GM18861 (cell line): Measurements from ENCODE around the gene ZNF415.

Experiments
- ATAC-seq: cut with Tn5 transposase; IDR thresholded peaks from one replicate; pipeline ENCODE4 v1.9.1; 2021; ENCODE audit not compliant: unreplicated experiment

The ZNF415 gene

DNA sequence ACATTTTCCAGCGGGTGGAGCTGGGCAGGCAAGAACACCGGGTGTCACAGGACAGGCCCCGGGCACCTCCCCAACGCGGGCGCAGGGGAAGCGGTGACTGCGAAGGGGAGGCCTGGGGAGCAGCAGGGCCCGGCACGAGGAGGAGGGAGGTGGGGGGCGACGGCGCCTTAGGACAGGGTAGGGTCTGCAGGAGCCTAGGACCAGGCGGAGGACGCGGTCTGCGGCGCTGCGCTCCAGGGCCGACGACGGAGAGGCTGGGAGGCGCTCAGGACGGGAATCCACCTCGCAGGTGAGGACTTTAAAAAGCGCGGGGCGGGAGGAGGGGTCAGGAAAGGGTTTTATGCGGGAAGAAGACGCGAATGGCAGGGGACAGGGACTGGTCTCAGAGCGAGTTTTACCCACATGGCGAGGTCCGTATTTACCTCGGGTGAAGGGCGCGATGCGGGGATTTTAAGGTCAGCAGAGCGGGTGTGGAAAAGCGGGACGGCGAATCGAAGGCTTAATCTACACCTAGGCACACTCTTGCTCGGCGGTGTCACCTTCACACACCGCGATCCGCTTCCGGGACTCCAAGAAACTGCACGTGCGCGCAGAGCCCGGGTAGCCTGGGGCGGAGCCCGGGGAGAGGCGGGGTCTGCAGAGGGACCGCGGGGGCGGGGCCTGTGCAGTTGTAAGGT is 74.7 kb downstream of the ZNF415 start:
- ATAC-seq, result no peak
